ENCODE measurements around the gene SLMAP.

- TF ChIP-seq CTCF (IDR thresholded peaks at IDR 0.05 in 8 of 11, conservative IDR thresholded peaks at IDR 0.05 in 3 of 11): no peak
- TF ChIP-seq POLR2A (IDR thresholded peaks at IDR 0.05): no peak
- no peak for TF ChIP-seq POLR2AphosphoS5 (IDR thresholded peaks at IDR 0.05)
Observed at GRCh38 chr3:57952651-57953050, 196.5 kb downstream of the SLMAP start.
